Esophagus mucosa (tissue), 1 donor: ENCODE measurements around the gene NUTM2G. TPM values are rescaled to one million over a fixed set of nuclear protein-coding genes. Genes with fewer than 3 reads are reported as not detected.
"Not testable (repeated sequence)": the region's sequence is repeated elsewhere in the genome, so short reads cannot be mapped to it uniquely, and the experiment has no call there.

Experiments used
- ATAC-seq: fragments of 200-7000 bp; cut with Tn5 transposase; one replicate; pipeline ENCODE4 v1.9.1; 2020
- total RNA-seq: library from RNA; stranded (reverse); gene quantifications from one replicate; pipeline ENCODE4 v1.2.4, GENCODE V29; 2023
- donor health status: DM: yes; HTN: yes; CAD: no.

Gene NUTM2G
- total RNA-seq, 1 donor from 2014 or later = not detected

DNA sequence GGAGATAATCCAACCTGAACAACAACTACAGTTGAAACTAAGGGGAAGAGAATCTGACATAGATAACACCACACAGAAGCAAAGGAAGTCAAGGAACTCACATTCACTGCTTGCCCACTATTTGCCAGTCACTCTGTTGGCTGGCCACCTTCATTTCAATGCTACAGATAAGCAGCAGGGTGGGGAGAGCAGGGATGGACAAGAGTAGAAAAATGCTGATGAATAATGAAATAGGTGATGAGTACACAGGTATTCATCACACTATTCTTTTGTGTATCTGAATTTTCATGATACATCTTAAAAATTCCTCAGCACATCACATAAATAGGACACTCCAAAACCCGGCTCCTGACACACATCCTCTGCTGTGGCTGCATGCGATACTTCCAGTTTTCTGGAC lies 21.9 kb downstream of the NUTM2G start:
- ATAC-seq = not testable (repeated sequence)

DNA sequence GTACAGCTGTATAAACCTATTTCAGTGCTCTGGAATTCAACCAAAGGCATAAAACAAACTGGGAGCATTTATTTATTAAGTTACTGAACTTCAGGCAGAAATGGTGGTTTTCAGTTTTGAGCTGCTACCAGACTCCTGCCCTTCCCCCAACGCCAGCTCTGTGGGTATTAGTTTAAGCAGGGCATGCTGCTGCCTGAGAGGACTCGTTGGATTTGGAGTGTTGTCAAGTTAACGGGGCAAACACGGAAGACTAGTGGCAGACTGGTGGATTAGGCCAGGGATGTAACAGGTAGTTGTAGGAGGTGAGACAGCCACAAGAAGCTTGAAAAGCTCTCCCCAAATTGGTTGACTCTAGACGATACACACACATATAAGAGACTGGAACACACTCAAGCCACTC lies 38.9 kb downstream of the NUTM2G start:
- peak; percentile 92 for ATAC-seq

DNA sequence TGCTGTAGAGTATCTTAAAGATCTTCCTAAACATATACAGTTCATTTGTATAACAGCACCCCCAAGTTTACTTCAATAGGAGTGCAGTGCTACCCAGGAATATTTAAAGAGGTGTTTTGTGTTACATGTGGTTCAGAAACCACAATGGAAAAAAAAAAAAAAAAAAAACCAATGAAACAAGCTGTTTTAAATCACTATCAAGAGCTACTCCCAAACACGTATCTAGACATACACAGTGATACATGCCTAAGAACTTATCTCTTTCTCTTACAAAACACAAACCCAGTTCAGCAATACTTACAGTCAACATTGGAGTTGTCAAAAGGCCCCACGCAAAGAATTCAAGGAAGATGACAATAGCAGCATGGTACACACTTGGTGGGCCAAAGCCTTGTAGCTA lies 43.9 kb downstream of the NUTM2G start:
- ATAC-seq = not testable (repeated sequence)

DNA sequence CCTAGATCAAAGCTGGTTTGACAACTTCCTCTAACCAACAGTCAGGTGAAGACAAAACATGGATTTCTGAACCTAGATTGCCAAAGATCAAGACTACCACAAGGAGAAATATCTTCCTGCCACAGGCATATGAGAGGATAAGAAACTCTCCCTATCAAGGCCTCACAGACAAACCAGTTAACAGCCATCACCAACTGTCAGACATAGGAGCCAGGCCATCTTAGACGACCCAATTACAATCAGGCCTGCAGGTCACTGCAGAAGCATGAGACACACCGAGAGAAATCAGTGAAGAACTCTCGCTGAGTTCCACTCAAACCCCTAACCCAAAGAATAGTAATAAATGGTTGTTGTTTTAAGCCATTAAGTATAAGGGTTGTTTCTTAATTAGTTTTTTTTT lies 45.4 kb downstream of the NUTM2G start:
- not testable (repeated sequence) for ATAC-seq

DNA sequence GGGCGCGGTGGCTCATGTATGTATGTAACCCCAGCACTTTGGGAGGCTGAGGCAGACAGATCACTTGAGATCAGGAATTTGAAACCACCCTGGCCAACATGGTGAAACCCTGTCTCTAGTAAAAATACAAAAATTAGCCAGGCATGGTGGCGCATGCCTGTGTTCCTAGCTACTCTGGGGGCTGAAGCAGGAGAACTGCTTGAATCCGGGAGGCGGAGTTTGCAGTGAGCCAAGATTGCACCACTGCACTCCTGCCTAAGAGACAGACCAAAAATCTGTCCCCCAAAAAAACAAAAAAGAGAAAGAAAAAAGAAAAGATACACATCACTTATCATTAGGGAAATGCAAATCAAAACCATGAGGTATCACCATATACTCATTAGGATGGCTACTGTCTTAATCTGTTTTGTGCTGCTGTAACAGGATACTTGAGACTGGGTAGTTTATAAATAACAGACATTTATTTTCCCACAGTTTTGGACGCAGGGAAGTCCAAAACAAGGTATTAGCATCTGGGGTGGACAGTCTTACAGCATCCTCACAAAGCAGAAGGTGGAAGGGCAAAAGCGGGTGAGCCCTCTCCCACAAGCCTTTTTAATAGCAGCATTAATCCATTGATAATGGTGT lies 55.0 kb downstream of the NUTM2G start:
- not testable (repeated sequence) for ATAC-seq

DNA sequence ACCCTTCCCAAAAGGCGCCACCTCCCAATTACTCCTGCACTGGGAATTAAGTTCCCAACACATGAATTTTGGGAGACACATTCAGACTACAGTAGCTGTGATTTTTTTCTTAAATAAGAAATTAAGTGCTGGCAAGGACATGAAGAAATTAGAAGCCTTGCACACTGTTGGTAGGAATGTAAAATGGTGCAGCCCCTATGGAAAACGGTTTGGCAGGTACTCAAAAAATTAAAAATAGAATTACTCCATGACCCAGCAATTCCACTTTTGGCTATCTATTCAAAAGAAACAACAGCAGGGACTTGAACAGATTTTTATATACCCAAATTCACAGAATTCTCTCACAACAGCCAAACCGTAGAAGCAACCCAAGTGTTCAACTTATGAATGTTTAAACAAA lies 55.5 kb downstream of the NUTM2G start:
- ATAC-seq = not testable (repeated sequence)

DNA sequence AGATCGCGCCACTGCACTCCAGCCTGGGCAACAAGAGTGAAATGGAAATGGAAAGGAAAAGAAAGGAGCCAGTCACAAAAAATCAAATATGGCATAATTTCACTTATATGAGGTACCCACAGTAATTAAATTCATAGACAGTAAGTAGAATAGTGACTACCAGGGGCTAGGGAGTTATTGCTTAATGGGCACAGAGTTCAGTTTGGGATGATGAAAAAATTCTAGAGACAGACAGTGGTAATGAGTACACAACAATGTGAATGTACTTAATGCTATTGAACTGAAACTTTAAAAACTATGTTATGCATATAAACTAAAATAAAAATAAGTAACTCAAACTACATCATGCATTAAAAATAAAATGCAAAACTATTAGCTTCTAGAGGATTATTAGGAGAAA lies 56.2 kb downstream of the NUTM2G start:
- not testable (repeated sequence) for ATAC-seq

Other genes with a start within 250 kb of the NUTM2G start
- gene ZNF510, start 150.8 kb upstream of the NUTM2G start, total RNA-seq = 4.7 TPM
- 1.5 TPM for gene ZNF782, start 74.3 kb upstream of the NUTM2G start, total RNA-seq
- 5.7 TPM for gene CTSV, start 110.3 kb downstream of the NUTM2G start, total RNA-seq